T47D (cell line): ENCODE results near the gene PPP2R5D.
"Not testable (repeated sequence)": the region's sequence is repeated elsewhere in the genome, so short reads cannot be mapped to it uniquely, and the experiment has no call there.

ENCODE experiments used
- DNase-seq, 2 experiments: peaks; one replicate each; pipeline versions ENCODE4 v3.0.0 to v3.0.0-alpha.2; 2011 to 2012; ENCODE audit warnings: low read depth in 1 of 2, low spot score in 1 of 2
- JUND ChIP-seq: IDR thresholded peaks from 2 replicates; pipeline ENCODE4 v1.6.1; 2012; ENCODE audit warnings: low read depth
- in situ Hi-C: cut with HindIII; loops from 2 replicates; pipeline ENCODE4 v1.10.0; 2016; ENCODE audit warnings: low sequenced_read_pairs, low pct_unique_long_range_greater_than_20kb

PPP2R5D gene

GRCh38 chr6:42987533-42988451 is 3.4 kb downstream of the PPP2R5D start:
- in situ Hi-C loops, result no loop called here
- TF ChIP-seq JUND, result no peak
- no peak for DNase-seq

GRCh38 chr6:42988486-42989020 is 4.2 kb downstream of the PPP2R5D start:
- no peak for TF ChIP-seq JUND

GRCh38 chr6:42989923-42990322 is 5.6 kb downstream of the PPP2R5D start:
- no peak for DNase-seq
- TF ChIP-seq JUND, result no peak
- in situ Hi-C loops, result no loop called here

More at GRCh38 chr6:42988486-42989020, 4.2 kb downstream of the PPP2R5D start:
- DNase-seq, result no peak
- in situ Hi-C loops, result no loop called here

- no peak for DNase-seq
- in situ Hi-C loops, result no loop called here
- TF ChIP-seq JUND, result no peak
These were observed 9.1 kb downstream of the PPP2R5D start for GRCh38 chr6:42993445-42993844.

- in situ Hi-C loops, result no loop called here
- no peak for DNase-seq
- no peak for TF ChIP-seq JUND
These were observed 12.1 kb downstream of the PPP2R5D start for GRCh38 chr6:42996513-42996912.

- in situ Hi-C loops, DNase-seq: not testable (repeated sequence)
These were observed 13.8 kb downstream of the PPP2R5D start for GRCh38 chr6:42998205-42998604.

GRCh38 chr6:43001843-43002242 is 17.5 kb downstream of the PPP2R5D start:
- in situ Hi-C loops, result no loop called here
- TF ChIP-seq JUND, result no peak

GRCh38 chr6:43005844-43006243 is 21.5 kb downstream of the PPP2R5D start:
- no peak for DNase-seq
- TF ChIP-seq JUND, result no peak
- in situ Hi-C loops, result no loop called here

More at GRCh38 chr6:43001843-43002242, 17.5 kb downstream of the PPP2R5D start:
- no peak for DNase-seq

GRCh38 chr6:43006251-43006650 is 21.9 kb downstream of the PPP2R5D start:
- DNase-seq, result no peak
- TF ChIP-seq JUND, result no peak
- in situ Hi-C loops, result no loop called here

GRCh38 chr6:43007126-43007525 is 22.8 kb downstream of the PPP2R5D start:
- DNase-seq, result no peak
- in situ Hi-C loops, result no loop called here
- TF ChIP-seq JUND, result no peak

- no peak for TF ChIP-seq JUND
- in situ Hi-C loops, result no loop called here
- peak in 1 of 2 experiments; percentile 60 for DNase-seq
These were observed 24.8 kb downstream of the PPP2R5D start for GRCh38 chr6:43009124-43009523.

GRCh38 chr6:43011207-43011606 is 26.8 kb downstream of the PPP2R5D start:
- in situ Hi-C loops, result no loop called here
- no peak for TF ChIP-seq JUND
- no peak for DNase-seq

- DNase-seq, result no peak
- in situ Hi-C loops, result no loop called here
- no peak for TF ChIP-seq JUND
These were observed 28.0 kb downstream of the PPP2R5D start for GRCh38 chr6:43012364-43012763.
